ENCODE data around the gene GLRX2. TPM values are rescaled to one million over a fixed set of nuclear protein-coding genes. Genes with fewer than 3 reads are reported as not detected.

GLRX2 gene
- total RNA-seq, 1 experiment from 2014 or later: 40.1 TPM

- CTCF ChIA-PET: no interaction called here
- no peak for ATAC-seq
Observed at GRCh38 chr1:193105821-193106177, 585 bp upstream of the GLRX2 start.

GRCh38 chr1:193104502-193104906 is 710 bp downstream of the GLRX2 start:
- no TSS peak for BruUV-seq (replicated peaks)
- peak; percentile 58; the same call in 1 of the 2 replicates for TF ChIP-seq TCF7L2 (IDR thresholded peaks at IDR 0.05; ENCODE audit: low read depth, low read length)
- TF ChIP-seq REST (IDR thresholded peaks at IDR 0.05; ENCODE audit: insufficient read depth in 1 of 2, low read depth in 2 of 2, low read length in 1 of 2): no peak
- TF ChIP-seq POLR2AphosphoS5 (IDR thresholded peaks at IDR 0.05; ENCODE audit: low read depth, low read length): no peak
- TF ChIP-seq SIN3A (IDR thresholded peaks at IDR 0.05; ENCODE audit: borderline replicate concordance, insufficient read depth, low read depth, low read length): no peak
- TF ChIP-seq CTCF (IDR thresholded peaks at IDR 0.05): no peak
- CTCF ChIA-PET: interaction anchor here (0.7 kb wide), 1 partner anchor 13 kb away, joined by 3 read pairs; no protein-coding TSS in a partner anchor
- H3K36me3 ChIP-seq (ENCODE audit: control insufficient read depth, insufficient read depth, low read length): peaks cover 8% of the 10 kb centered on the region
- POLR2A ChIA-PET: no interaction called here
- DNase-seq (ENCODE audit: low read depth, low spot score) (no peak), ATAC-seq (peak; percentile 47)
- in situ Hi-C loops (cut with HindIII; ENCODE audit: low pct_unique_long_range_greater_than_20kb, low sequenced_read_pairs) (no loop called here), intact Hi-C loops (cut with micrococcal nuclease; ENCODE audit: unreplicated experiment) (no loop called here)
- peak overlapping the region; percentile 88 for H3K27ac ChIP-seq (ENCODE audit: low read length)
- no peaks in the 10 kb centered on the region for H3K27me3 ChIP-seq (ENCODE audit: control insufficient read depth, insufficient read depth, low read length)
- peak overlapping the region; percentile 85 for H3K4me3 ChIP-seq (ENCODE audit: low read depth in 2 of 2, low read length in 2 of 2)
- peaks cover 22% of the 10 kb centered on the region for H3K4me1 ChIP-seq (ENCODE audit: control insufficient read depth, insufficient read depth, low read length)
- H3K9me3 ChIP-seq (ENCODE audit: control insufficient read depth, insufficient read depth, low read depth, low read length): no peaks in the 10 kb centered on the region

More at GRCh38 chr1:193105821-193106177, 585 bp upstream of the GLRX2 start:
- in situ Hi-C loops (cut with HindIII; ENCODE audit: low pct_unique_long_range_greater_than_20kb, low sequenced_read_pairs) (no loop called here), intact Hi-C loops (cut with micrococcal nuclease; ENCODE audit: unreplicated experiment) (loop anchor here (1.0 kb wide), 1 partner anchor 17 kb away; the partner anchor contains the start of gene CDC73)
- POLR2A ChIA-PET: interaction anchor here (0.6 to 0.7 kb wide), 3 partner anchors 18 to 85 kb away, joined by 3 to 16 read pairs (median 8); no protein-coding TSS in a partner anchor
- Histone ChIP-seq H3K27ac (ENCODE audit: low read length) (peak overlapping the region; percentile 90), H3K4me1 (ENCODE audit: control insufficient read depth, insufficient read depth, low read length) (peaks cover 22% of the 10 kb centered on the region), H3K4me3 (ENCODE audit: low read depth in 2 of 2, low read length in 2 of 2) (peak overlapping the region; percentile 85), H3K9me3 (ENCODE audit: control insufficient read depth, insufficient read depth, low read depth, low read length) (no peaks in the 10 kb centered on the region), H3K27me3 (ENCODE audit: control insufficient read depth, insufficient read depth, low read length) (no peaks in the 10 kb centered on the region), H3K36me3 (ENCODE audit: control insufficient read depth, insufficient read depth, low read length) (peaks cover 7% of the 10 kb centered on the region)
- DNase-seq (ENCODE audit: low read depth, low spot score): no peak
- TF ChIP-seq REST (IDR thresholded peaks at IDR 0.05; ENCODE audit: insufficient read depth in 1 of 2, low read depth in 2 of 2, low read length in 1 of 2) (no peak), TCF7L2 (IDR thresholded peaks at IDR 0.05; ENCODE audit: low read depth, low read length) (no peak), POLR2AphosphoS5 (IDR thresholded peaks at IDR 0.05; ENCODE audit: low read depth, low read length) (no peak), CTCF (IDR thresholded peaks at IDR 0.05) (no peak), SIN3A (IDR thresholded peaks at IDR 0.05; ENCODE audit: borderline replicate concordance, insufficient read depth, low read depth, low read length) (no peak)
- TSS peak; percentile 91 for BruUV-seq (replicated peaks)
